HEK293T (cell line): Measurements from ENCODE around the gene ASIC3.

Experiments used
- ARNT ChIP-seq: fragments of 450-650 bp; IDR thresholded peaks from 2 replicates; pipeline ENCODE4 v1.6.1; 2017; ENCODE audit warnings: mild to moderate bottlenecking
- BHLHE40 ChIP-seq: fragments of 450-650 bp; IDR thresholded peaks from 2 replicates; pipeline ENCODE4 v1.6.1; 2016; ENCODE audit warnings: mild to moderate bottlenecking, moderate library complexity, borderline replicate concordance
- CTBP1 ChIP-seq: fragments of 450-650 bp; IDR thresholded peaks from 2 replicates; pipeline ENCODE4 v1.6.1; 2016; ENCODE audit warnings: borderline replicate concordance
- SP1 ChIP-seq: fragments of 450-650 bp; IDR thresholded peaks from 2 replicates; pipeline ENCODE4 v1.6.1; 2017
- SUZ12 ChIP-seq: fragments of 450-650 bp; IDR thresholded peaks from 2 replicates; pipeline ENCODE4 v1.6.1; 2016; ENCODE audit warnings: mild to moderate bottlenecking
- ZNF384 ChIP-seq: fragments of 450-650 bp; IDR thresholded peaks from 2 replicates; pipeline ENCODE4 v1.6.1; 2016

DNA sequence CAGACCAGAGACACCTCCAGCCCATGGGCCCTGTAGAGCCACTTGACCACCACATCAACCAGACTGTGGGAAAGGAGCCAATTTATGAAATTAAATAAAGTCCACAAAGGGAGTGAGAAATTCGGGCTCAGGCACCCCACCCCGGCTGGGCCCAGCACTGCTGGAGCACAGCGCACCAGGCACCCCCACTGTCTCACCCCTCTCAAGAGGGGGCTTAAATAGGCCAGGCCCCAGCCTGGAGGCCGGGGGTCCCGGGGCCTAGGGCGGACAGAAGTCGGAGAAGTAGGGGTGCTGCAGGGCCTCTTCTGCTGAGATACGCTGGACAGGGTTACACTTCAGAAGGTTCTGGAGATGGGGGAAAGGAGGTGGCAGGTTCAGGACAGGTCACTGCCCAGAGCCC lies 5.4 kb downstream of the ASIC3 start:
- TF ChIP-seq ZNF384 (no peak), CTBP1 (no peak), BHLHE40 (no peak), SUZ12 (no peak), SP1 (no peak), ARNT (no peak)
